GM19455 (cell line): Measurements from ENCODE around the gene DNAJB2.

Experiments used
- ATAC-seq: cut with Tn5 transposase; IDR thresholded peaks from one replicate; pipeline ENCODE4 v1.9.1; 2021; ENCODE audit not compliant: unreplicated experiment

DNAJB2 gene

GRCh38 chr2:219279151-219279915 is at the start of gene DNAJB2:
TSS of gene DNAJB2 (plus strand) at chr2:219279366. CDS start at chr2:219279834, 468 bp downstream.
- ATAC-seq: peak; percentile 81

- ATAC-seq: no peak
Measured at GRCh38 chr2:219230059-219230540, 49.1 kb upstream of the DNAJB2 start.

GRCh38 chr2:219234331-219234730 is 44.8 kb upstream of the DNAJB2 start:
- no peak for ATAC-seq

- ATAC-seq: no peak
Measured at GRCh38 chr2:219243291-219243761, 35.8 kb upstream of the DNAJB2 start.

- no peak for ATAC-seq
Measured at GRCh38 chr2:219244789-219245147, 34.4 kb upstream of the DNAJB2 start.

GRCh38 chr2:219245148-219245898 is 33.8 kb upstream of the DNAJB2 start, which contains the start of the genes GLB1L and STK16:
TSS of gene GLB1L (minus strand) at chr2:219245444. CDS start at chr2:219243573, 1,871 bp downstream.
TSS of gene STK16 (plus strand) at chr2:219245479. CDS start at chr2:219246000, 521 bp downstream.
- peak; percentile 87 for ATAC-seq

- ATAC-seq: no peak
Measured at GRCh38 chr2:219245899-219246230, 33.3 kb upstream of the DNAJB2 start.

GRCh38 chr2:219246559-219246958 is 32.6 kb upstream of the DNAJB2 start:
- ATAC-seq: no peak

DNA sequence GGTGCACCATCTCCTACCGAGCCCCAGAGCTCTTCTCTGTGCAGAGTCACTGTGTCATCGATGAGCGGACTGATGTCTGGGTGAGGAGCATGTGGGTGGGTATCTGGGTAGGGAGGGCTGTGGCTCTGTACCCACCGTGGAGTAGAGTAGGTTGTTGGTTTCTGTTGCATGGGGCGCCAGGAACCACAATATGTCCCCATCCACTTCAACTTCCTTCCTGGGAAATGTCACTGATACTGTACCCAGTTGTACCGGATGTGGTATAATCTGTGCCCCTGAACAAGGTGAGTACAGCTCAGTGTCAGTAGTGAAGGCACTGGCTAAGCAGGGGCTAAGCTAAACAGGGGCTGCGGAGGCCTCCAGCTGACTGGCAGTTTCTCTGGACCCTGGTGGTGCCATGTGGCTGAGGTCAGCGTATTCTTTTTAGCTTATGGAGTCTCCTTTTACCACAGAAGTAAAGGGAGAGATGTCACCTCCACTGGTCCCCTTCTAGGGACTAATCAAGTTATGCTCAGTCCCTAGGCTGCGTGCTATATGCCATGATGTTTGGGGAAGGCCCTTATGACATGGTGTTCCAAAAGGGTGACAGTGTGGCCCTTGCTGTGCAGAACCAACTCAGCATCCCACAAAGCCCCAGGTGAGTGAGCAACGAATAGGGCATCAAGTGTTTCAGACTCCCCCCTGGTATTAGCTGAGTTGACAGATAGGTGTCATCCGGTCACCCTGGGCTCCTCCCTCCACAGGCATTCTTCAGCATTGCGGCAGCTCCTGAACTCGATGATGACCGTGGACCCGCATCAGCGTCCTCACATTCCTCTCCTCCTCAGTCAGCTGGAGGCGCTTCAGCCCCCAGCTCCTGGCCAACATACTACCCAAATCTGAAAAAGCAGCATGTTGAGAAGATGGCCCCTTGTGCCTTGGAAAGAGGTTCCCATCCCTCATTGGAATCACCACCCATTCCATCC is 31.2 kb upstream of the DNAJB2 start:
- ATAC-seq: no peak

DNA sequence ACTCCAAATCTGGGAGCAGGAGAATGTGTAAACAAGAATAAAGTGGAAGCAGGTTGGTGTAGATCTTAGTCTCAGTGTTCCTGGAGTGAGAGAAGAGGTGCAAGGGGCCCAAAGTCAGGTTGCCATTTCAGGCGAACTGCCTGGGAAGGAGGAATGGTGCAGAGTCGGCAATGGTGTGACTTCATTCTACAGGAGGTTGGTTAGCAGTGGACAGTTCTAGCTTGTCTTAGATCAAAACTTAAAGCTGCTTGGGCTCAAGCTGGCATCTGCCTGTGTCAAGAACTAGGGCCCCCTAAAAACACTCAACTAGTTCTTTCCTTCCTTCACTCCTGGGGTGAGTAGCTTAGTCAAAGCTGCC is 30.3 kb upstream of the DNAJB2 start:
- no peak for ATAC-seq

DNA sequence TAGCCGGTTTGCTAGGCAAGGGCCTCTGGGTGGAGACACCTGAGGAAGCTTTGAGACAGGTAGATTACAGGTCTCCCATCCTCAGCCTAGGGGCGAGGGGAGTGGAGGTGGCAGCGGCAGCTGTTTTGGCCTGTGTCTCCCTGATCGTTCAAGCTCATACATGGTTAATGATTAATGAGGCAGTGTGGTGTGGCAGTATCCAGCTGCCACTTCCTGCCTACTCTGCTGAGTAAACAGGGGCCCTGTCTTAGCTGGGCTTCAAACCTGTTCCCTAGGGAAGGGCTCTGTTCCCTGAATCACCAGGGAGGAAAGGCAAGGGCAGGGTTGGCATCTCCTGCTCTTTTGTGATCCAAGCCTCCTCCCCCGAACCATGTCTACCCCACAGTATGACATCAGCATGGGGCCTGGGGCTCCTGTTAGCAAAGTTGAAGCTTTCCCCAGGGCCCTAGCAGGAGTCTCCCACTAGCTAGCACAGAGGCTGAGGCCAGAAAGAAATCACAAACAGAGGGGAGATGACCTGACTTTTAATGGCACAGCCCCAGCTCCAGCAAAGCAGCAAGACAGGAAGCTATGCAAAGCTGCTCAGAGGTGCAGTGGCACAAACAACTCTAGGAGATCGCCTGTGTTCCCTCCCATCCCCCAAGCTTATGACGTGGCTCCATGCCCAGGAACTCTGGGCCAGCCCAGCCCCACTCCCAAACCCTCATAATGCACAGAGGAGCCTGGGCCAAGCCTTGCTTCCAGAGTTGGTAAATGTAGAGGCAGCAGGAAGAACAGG is 29.8 kb upstream of the DNAJB2 start:
- no peak for ATAC-seq

- no peak for ATAC-seq
Measured at GRCh38 chr2:219250049-219250781, 29.0 kb upstream of the DNAJB2 start.

DNA sequence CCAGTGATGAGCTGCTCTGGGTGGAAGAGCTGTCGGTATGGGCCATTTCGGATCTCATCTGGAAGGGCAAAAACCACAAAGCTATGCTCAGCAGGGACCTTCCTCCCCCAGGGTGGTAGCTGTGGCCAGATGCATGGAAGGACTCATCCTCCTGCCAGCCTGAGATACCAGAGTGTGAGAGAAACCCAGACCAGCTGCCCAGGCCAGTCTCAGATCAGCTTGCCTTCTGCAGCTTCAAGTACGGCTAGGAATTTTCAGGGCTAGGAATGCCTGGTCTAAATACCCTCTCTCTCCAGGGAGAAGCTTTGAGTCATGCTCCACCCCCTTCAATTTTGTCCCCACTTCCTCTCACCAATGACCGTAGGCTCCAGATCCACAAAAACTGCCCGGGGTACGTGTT is 27.5 kb upstream of the DNAJB2 start:
- ATAC-seq: no peak

DNA sequence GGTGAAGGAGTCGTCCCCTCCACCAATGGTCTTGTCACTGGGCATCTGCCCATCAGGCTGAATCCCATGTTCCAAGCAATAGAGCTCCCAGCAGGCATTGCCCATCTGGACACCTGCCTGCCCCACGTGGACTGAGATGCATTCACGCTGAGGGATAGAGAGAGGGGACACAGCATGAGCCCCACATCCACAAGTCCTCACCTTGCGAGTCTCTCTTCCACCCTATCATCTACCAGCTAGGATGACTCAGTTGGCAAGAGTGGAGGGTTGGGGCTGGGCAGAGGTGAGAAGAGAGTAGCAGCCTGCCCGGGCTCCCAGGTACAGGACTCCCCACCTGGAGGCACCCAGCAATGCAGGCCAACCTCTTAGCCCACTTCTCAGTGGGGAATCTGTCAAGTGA is 27.1 kb upstream of the DNAJB2 start:
- no peak for ATAC-seq

DNA sequence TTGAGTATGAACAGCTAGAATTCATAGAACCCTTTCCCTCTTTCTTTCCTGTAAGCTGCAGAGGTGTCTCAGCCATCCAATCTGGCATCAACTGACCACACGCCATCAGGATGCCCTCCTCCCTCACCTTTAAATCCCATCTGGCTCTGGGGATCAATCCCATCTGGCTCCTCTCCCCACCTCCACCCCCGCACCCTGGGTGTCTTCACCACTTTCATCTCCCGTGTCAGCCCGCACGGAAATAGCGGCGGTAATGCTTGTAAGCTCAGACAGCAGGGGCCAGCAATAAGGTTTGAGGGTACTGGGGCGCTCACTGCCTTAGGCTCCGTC is 26.6 kb upstream of the DNAJB2 start:
- no peak for ATAC-seq

- peak; percentile 28 for ATAC-seq
Measured at GRCh38 chr2:219252900-219253752, 26.0 kb upstream of the DNAJB2 start, which contains the start of gene TUBA4B. TSS of gene TUBA4B (plus strand) at chr2:219253243. CDS start at chr2:219253408, 165 bp downstream.

DNA sequence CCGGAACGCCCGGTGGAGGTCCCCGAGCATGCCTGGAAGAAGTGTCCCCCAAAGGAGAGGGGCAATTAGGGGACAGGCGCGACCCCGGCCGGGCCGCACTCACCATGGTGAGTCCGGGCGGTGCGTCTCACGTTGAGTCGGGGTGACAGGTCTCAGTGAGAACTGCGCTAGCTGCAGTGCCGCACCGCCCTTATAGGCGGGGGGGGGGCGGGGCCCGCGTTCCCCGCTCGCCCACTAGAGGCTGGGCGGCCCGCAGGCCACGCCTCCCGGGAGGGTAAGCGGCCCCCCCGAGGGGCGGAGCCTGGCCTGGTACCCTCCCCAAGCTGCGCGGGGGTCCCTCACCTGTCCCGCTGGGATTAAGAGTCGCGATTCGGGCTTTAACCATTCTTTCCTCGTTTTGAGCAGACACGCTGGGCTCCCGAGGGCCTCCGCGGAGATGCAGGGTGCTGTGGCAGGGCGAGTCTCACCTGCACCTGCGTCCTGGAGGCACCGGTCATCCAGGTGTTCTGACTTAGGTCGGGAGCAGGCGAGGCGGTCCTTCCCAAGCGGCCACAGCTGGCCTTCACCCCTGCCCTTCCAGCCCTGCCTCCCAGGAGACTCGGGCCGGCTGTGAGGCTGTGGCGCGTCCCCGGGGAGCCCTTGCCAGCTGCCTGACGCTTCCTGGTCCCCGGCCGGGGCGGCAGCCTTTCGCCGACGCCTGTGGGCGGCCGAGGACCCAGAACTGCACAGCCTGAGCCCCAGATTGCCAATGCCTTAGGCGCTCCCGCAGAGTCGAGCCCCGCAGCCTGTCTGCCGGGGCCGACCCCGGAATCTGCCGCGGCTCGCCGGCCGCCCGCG is 25.2 kb upstream of the DNAJB2 start, which contains the start of gene TUBA4A:
TSS of gene TUBA4A (minus strand) at position 166 of the 837 bp plus-strand sequence. CDS start at position 106, 60 bp downstream.
- ATAC-seq: peak; percentile 56
